ENCODE data around the gene DHRS3.
A peak's percentile ranks its signal among the peaks of the same experiment; 100 is the strongest.

Gene DHRS3

DNA sequence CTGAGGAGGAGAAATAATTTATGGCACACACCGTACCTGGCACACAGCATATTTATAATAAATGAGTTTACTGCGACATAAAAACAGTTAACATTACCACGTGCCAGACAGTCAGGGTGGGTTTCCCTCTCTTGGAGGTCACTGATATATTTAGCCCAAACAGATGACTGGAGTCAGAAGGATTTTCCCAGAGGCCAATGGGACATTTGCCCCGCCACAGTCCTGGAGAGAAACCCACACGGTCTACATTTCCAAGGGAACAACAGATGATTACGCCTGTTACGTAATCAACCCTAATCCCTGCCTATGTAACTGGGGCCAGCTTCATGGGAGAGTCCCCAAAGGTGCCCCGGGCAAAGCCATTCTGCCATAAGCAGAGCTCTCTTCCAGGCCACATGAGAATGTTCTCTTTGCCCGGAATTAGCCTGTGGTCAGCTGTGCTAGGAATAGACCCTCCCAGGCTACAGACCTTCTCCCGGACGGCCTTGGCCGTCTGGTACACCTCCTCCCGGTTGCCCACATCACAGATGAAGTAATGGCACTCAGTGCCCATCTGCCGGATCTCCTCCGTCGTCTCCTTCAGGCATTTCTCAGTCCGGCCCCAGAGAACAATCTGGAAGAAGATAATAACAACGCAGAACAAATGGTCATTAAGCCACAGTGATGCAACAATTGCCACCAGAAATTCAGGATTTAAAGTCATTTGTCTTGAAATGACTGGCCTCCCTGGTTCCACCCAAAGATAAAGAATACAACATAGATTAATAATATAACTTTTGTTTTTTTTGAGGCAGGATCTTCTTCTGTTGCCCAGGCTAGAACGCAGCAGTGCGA, 37.7 kb downstream of the DHRS3 start:
- Histone ChIP-seq H3K4me3 (ENCODE audit: low read depth in 1 of 2, low read length in 2 of 2) (no peak overlapping the region), H3K4me1 (ENCODE audit: control insufficient read depth in 1 of 2, insufficient read depth in 2 of 2, low read length in 2 of 2) (no peaks in the 10 kb centered on the region), H3K36me3 (ENCODE audit: control insufficient read depth in 1 of 2, insufficient read depth in 2 of 2, low read length in 2 of 2) (peaks cover 11 to 57% of the 10 kb centered on the region in 2 donors), H3K27me3 (ENCODE audit: control insufficient read depth in 1 of 2, insufficient read depth in 2 of 2, low read length in 2 of 2) (no peaks in the 10 kb centered on the region), H3K27ac (ENCODE audit: low read depth, low read length) (no peak overlapping the region), H3K9ac (ENCODE audit: low read depth in 1 of 2, low read length in 2 of 2) (no peak overlapping the region), H3K9me3 (ENCODE audit: control insufficient read depth in 1 of 2, low read length in 2 of 2) (no peaks in the 10 kb centered on the region)

DNA sequence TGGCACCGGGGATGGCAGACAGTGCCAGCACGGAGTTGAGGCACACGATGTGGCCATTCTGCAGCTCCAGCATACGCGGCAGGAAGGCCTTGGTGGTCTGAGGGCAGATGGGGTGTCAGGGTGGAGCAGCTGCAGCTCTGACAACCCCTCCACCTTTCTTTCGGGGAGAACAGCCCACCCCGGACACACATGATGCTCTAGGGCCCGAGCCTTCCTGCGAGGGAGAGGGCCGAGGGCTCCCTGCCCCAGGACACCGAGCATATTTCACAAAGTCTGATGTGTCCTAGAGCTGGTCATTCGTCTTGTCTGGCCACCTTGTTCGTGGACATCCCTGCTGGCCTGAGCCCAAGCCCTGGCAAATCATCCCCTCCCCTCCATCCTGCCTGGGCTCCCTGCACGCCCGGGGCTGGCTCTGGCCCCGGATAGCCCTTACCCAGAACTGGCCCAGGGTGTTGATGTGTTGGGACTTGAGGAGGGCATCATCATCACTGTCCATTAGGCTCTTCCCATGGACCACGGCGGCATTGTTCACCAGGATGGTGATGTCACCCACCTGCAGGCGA, 39.1 kb downstream of the DHRS3 start:
- no peak overlapping the region for H3K4me3 ChIP-seq (ENCODE audit: low read depth in 1 of 2, low read length in 2 of 2)
- H3K36me3 ChIP-seq (ENCODE audit: control insufficient read depth in 1 of 2, insufficient read depth in 2 of 2, low read length in 2 of 2): peaks cover 16 to 55% of the 10 kb centered on the region in 2 donors
- no peaks in the 10 kb centered on the region for H3K9me3 ChIP-seq (ENCODE audit: control insufficient read depth in 1 of 2, low read length in 2 of 2)
- no peaks in the 10 kb centered on the region for H3K27me3 ChIP-seq (ENCODE audit: control insufficient read depth in 1 of 2, insufficient read depth in 2 of 2, low read length in 2 of 2)
- no peak overlapping the region for H3K27ac ChIP-seq (ENCODE audit: low read depth, low read length)
- H3K9ac ChIP-seq (ENCODE audit: low read depth in 1 of 2, low read length in 2 of 2): no peak overlapping the region
- no peaks in the 10 kb centered on the region for H3K4me1 ChIP-seq (ENCODE audit: control insufficient read depth in 1 of 2, insufficient read depth in 2 of 2, low read length in 2 of 2)

DNA sequence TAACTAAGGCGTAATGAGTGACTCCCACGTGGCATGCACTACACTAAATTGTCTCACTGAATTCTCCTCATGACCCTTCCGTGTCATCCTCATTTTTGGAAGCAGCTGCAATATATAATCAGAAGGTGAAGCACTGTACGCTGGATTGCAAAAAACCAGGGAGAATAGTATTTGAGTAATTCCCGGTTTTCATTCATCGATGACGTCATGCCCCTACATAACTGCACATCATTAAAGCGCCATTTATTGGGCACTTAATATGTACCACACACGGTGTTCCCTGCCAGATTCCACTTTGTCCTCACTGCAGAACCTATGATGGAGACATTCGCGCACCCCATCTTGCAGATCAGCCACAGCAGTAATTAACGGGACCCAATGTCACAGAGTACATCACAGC, 41.0 kb downstream of the DHRS3 start:
- H3K4me1 ChIP-seq (ENCODE audit: control insufficient read depth in 1 of 2, insufficient read depth in 2 of 2, low read length in 2 of 2): peaks cover 0 to 3% of the 10 kb centered on the region in 2 donors
- H3K9me3 ChIP-seq (ENCODE audit: control insufficient read depth in 1 of 2, low read length in 2 of 2): no peaks in the 10 kb centered on the region
- H3K9ac ChIP-seq (ENCODE audit: low read depth in 1 of 2, low read length in 2 of 2): no peak overlapping the region
- H3K27ac ChIP-seq (ENCODE audit: low read depth, low read length): no peak overlapping the region
- peaks cover 19 to 74% of the 10 kb centered on the region in 2 donors for H3K36me3 ChIP-seq (ENCODE audit: control insufficient read depth in 1 of 2, insufficient read depth in 2 of 2, low read length in 2 of 2)
- no peak overlapping the region for H3K4me3 ChIP-seq (ENCODE audit: low read depth in 1 of 2, low read length in 2 of 2)
- H3K27me3 ChIP-seq (ENCODE audit: control insufficient read depth in 1 of 2, insufficient read depth in 2 of 2, low read length in 2 of 2): no peaks in the 10 kb centered on the region

DNA sequence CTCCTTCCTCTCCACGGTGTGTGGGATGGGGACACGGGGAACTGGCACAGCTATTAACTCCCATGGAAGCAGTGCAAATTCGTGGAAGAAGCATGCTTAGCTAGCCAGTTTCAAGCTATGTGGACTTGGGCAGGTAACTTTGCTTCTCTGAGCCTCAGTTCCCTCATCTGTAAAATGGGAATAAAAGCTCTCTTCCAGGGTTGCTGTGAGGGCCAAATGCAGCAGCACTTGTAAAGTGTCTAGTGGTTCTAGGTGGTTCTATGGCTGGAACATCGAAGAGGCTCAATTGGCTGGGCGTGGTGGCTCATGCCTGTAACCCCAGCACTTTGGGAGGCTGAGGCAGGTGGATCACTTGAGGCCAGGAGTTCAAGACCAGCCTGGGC, 43.3 kb downstream of the DHRS3 start:
- Histone ChIP-seq H3K4me1 (ENCODE audit: control insufficient read depth in 1 of 2, insufficient read depth in 2 of 2, low read length in 2 of 2) (peaks cover 0 to 3% of the 10 kb centered on the region in 2 donors), H3K4me3 (ENCODE audit: low read depth in 1 of 2, low read length in 2 of 2) (no peak overlapping the region), H3K9me3 (ENCODE audit: control insufficient read depth in 1 of 2, low read length in 2 of 2) (no peaks in the 10 kb centered on the region), H3K27me3 (ENCODE audit: control insufficient read depth in 1 of 2, insufficient read depth in 2 of 2, low read length in 2 of 2) (no peaks in the 10 kb centered on the region), H3K36me3 (ENCODE audit: control insufficient read depth in 1 of 2, insufficient read depth in 2 of 2, low read length in 2 of 2) (peaks cover 23 to 81% of the 10 kb centered on the region in 2 donors), H3K9ac (ENCODE audit: low read depth in 1 of 2, low read length in 2 of 2) (no peak overlapping the region), H3K27ac (ENCODE audit: low read depth, low read length) (no peak overlapping the region)

DNA sequence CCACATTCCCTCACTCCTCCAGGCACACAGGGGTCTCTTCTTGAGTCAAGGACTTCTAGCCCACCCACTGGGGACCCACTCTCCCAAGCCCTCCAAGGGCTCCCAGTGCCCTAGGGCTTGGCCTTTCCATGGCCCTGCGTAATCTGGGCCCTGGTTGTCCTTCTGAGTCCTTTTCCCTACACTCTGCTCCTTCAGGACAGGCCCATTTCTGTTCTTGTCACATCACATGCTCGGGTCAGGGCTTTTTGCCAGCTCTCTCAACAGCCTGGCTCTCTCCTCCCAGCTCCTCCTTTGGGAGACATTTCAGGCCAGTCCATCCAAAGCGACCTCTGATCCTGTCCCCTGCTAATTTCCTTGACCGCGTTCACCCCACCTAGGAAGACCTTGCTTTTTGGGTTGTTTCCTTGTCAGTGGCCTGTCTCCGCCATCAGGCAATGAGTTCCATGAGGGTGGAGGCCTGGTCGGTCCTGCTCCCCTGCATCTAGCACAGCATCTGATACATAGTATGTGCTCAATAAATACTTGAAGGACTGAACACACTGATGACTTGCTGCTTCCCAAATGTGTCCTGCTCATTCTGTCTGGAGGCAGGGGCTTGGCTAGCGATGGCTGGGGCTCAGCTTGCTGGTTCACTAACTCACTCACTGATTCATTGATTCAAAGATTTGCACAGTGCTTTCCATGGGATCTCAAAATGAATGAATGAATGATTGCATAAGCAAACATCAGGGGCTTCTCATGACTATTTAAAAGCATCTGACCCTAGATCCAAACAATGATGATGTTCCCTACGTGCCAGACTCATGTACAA, 44.8 kb downstream of the DHRS3 start:
- no peak overlapping the region for H3K9ac ChIP-seq (ENCODE audit: low read depth in 1 of 2, low read length in 2 of 2)
- H3K36me3 ChIP-seq (ENCODE audit: control insufficient read depth in 1 of 2, insufficient read depth in 2 of 2, low read length in 2 of 2): peaks cover 18 to 70% of the 10 kb centered on the region in 2 donors
- H3K27me3 ChIP-seq (ENCODE audit: control insufficient read depth in 1 of 2, insufficient read depth in 2 of 2, low read length in 2 of 2): no peaks in the 10 kb centered on the region
- peaks cover 0 to 3% of the 10 kb centered on the region in 2 donors for H3K4me1 ChIP-seq (ENCODE audit: control insufficient read depth in 1 of 2, insufficient read depth in 2 of 2, low read length in 2 of 2)
- H3K27ac ChIP-seq (ENCODE audit: low read depth, low read length): no peak overlapping the region
- no peak overlapping the region for H3K4me3 ChIP-seq (ENCODE audit: low read depth in 1 of 2, low read length in 2 of 2)
- H3K9me3 ChIP-seq (ENCODE audit: control insufficient read depth in 1 of 2, low read length in 2 of 2): no peaks in the 10 kb centered on the region

DNA sequence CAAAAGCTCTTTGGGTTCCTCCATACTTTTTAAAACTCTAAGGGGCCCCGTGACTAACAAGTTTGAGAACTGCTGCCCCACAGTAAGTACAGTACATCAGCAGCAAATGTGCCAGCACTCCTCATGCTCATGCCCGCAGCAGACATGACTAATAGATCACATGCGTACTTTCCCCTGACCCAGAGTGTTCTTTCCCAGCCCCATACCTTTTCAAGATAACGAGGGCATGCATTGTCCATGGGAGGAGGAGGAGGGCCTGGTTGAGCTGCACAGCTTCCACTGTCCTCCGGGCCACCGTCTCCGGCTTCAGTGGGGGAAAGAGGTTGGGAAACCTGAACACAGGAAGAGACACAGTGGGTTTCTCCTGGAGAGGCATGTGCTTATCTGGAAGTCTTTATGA, 45.5 kb downstream of the DHRS3 start:
- Histone ChIP-seq H3K36me3 (ENCODE audit: control insufficient read depth in 1 of 2, insufficient read depth in 2 of 2, low read length in 2 of 2) (peaks cover 25 to 71% of the 10 kb centered on the region in 2 donors), H3K9me3 (ENCODE audit: control insufficient read depth in 1 of 2, low read length in 2 of 2) (no peaks in the 10 kb centered on the region), H3K4me1 (ENCODE audit: control insufficient read depth in 1 of 2, insufficient read depth in 2 of 2, low read length in 2 of 2) (peaks cover 0 to 3% of the 10 kb centered on the region in 2 donors), H3K4me3 (ENCODE audit: low read depth in 1 of 2, low read length in 2 of 2) (no peak overlapping the region), H3K9ac (ENCODE audit: low read depth in 1 of 2, low read length in 2 of 2) (no peak overlapping the region), H3K27me3 (ENCODE audit: control insufficient read depth in 1 of 2, insufficient read depth in 2 of 2, low read length in 2 of 2) (no peaks in the 10 kb centered on the region), H3K27ac (ENCODE audit: low read depth, low read length) (no peak overlapping the region)

DNA sequence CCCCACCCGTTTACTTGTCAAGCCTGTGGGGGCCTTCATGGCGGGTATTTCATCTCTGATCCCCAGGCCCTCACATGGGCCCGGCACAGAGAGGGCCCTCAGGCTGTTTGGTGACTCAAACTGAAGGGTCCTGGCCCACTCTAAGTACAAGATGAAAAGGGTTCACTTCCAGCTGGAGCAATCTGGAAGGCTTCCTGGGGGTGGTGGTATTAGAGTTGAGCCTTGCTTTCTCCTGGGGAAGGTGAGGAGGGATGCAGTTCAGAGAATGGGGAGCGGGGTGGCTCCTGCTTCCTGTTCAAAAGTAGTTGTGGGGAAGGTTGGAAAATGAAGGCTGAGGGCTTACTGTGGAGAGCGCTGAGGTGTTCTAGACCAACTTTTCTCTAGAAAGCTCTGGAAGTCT, 47.7 kb downstream of the DHRS3 start:
- no peaks in the 10 kb centered on the region for H3K27me3 ChIP-seq (ENCODE audit: control insufficient read depth in 1 of 2, insufficient read depth in 2 of 2, low read length in 2 of 2)
- peaks cover 32 to 69% of the 10 kb centered on the region in 2 donors for H3K36me3 ChIP-seq (ENCODE audit: control insufficient read depth in 1 of 2, insufficient read depth in 2 of 2, low read length in 2 of 2)
- no peak overlapping the region for H3K4me3 ChIP-seq (ENCODE audit: low read depth in 1 of 2, low read length in 2 of 2)
- H3K4me1 ChIP-seq (ENCODE audit: control insufficient read depth in 1 of 2, insufficient read depth in 2 of 2, low read length in 2 of 2): peaks cover 1 to 3% of the 10 kb centered on the region in 2 donors
- H3K9me3 ChIP-seq (ENCODE audit: control insufficient read depth in 1 of 2, low read length in 2 of 2): no peaks in the 10 kb centered on the region
- H3K27ac ChIP-seq (ENCODE audit: low read depth, low read length): no peak overlapping the region
- no peak overlapping the region for H3K9ac ChIP-seq (ENCODE audit: low read depth in 1 of 2, low read length in 2 of 2)

DNA sequence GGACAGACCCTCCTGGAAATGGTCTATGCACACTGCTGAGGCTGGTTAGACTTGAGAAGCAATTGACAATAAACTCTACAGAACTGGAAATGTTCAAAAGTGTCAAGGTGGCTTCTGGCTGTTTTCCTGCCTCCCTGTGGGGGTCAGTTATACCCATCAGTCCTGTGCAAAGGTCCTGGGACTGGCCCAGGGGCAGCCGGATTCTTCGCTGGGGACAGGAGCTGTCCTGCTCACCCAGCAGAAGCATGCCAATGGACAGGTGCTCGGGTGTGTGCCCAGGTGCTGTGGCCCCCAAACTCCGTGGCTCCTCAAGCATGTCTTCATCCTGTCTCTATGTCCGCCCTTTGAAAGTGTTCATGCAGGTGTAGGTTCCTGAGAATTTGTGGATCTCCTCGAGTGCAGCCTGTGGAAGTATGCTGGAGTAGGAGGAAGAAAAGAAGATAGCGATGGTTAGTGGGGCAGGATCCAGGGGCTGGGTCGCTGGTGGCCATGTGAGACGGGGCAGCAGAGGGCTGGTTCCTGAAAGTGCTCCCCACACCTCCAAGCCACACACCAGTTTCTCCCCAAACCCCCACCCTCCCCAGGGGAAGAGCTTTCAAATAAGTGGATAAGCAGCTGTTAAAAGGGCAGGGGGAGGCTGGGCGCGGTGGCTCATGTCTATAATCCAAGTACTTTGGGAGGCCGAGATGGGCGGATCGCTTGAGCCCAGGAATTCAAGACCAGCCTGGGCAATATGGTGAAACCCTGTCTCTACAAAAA, 49.8 kb downstream of the DHRS3 start:
- H3K4me3 ChIP-seq (ENCODE audit: low read depth in 1 of 2, low read length in 2 of 2): no peak overlapping the region
- H3K36me3 ChIP-seq (ENCODE audit: control insufficient read depth in 1 of 2, insufficient read depth in 2 of 2, low read length in 2 of 2): peaks cover 27 to 52% of the 10 kb centered on the region in 2 donors
- H3K27ac ChIP-seq (ENCODE audit: low read depth, low read length): no peak overlapping the region
- no peak overlapping the region for H3K9ac ChIP-seq (ENCODE audit: low read depth in 1 of 2, low read length in 2 of 2)
- H3K4me1 ChIP-seq (ENCODE audit: control insufficient read depth in 1 of 2, insufficient read depth in 2 of 2, low read length in 2 of 2): peaks cover 0 to 6% of the 10 kb centered on the region in 2 donors
- peaks cover 3 to 4% of the 10 kb centered on the region in 2 donors for H3K9me3 ChIP-seq (ENCODE audit: control insufficient read depth in 1 of 2, low read length in 2 of 2)
- H3K27me3 ChIP-seq (ENCODE audit: control insufficient read depth in 1 of 2, insufficient read depth in 2 of 2, low read length in 2 of 2): no peaks in the 10 kb centered on the region

DNA sequence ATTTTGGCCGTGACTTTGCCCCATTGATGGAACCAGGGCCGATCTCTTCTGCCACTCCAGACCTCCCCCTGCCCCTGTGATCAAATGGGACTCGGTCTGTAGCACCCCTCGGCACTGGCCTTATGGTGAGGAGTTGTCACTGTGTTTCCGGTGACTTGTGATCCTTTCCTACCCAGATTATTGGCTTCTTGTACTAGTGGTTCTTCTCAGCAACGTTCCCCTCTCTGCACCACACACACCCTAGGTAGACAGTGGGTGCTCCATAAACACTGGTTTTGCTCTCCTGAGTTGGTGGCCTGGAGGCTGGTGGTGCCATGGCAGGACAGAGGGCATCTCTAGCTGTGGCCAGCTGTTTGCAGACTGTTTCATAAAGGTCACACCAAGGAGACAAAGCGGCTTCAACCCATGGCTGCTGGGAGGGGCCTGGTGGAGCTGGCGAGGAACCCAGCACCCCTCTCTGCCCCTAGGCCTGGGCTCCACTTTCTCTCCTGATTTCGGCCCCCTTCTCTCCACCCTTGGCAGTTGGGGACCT, 50.7 kb downstream of the DHRS3 start:
- Histone ChIP-seq H3K9ac (ENCODE audit: low read depth in 1 of 2, low read length in 2 of 2) (peak overlapping the region in 1 of 2 donors; percentile 18), H3K27me3 (ENCODE audit: control insufficient read depth in 1 of 2, insufficient read depth in 2 of 2, low read length in 2 of 2) (no peaks in the 10 kb centered on the region), H3K9me3 (ENCODE audit: control insufficient read depth in 1 of 2, low read length in 2 of 2) (peaks cover 9% of the 10 kb centered on the region in 2 donors), H3K36me3 (ENCODE audit: control insufficient read depth in 1 of 2, insufficient read depth in 2 of 2, low read length in 2 of 2) (peaks cover 24 to 44% of the 10 kb centered on the region in 2 donors), H3K27ac (ENCODE audit: low read depth, low read length) (no peak overlapping the region), H3K4me3 (ENCODE audit: low read depth in 1 of 2, low read length in 2 of 2) (no peak overlapping the region), H3K4me1 (ENCODE audit: control insufficient read depth in 1 of 2, insufficient read depth in 2 of 2, low read length in 2 of 2) (peaks cover 0 to 6% of the 10 kb centered on the region in 2 donors)
